Lower leg skin (tissue), 3 donors: ENCODE results near the gene AUTS2.

Experiments used
- POLR2A ChIP-seq, 2 donors: fragments of 450-650 bp; IDR thresholded peaks; one replicate each; pipeline ENCODE4 v1.6.1; 2016 to 2017; ENCODE audit warnings: antibody characterized with exemption in 2 of 2, mild to moderate bottlenecking in 1 of 2, moderate library complexity in 1 of 2
- TF ChIP-seq, protein P1 (sequence below), 3 donors: fragments of 450-650 bp; IDR thresholded peaks; one replicate each; pipeline ENCODE4 v1.5.1; 2016; ENCODE audit warnings: antibody characterized with exemption in 3 of 3, mild to moderate bottlenecking in 3 of 3, moderate library complexity in 2 of 3

DNA sequence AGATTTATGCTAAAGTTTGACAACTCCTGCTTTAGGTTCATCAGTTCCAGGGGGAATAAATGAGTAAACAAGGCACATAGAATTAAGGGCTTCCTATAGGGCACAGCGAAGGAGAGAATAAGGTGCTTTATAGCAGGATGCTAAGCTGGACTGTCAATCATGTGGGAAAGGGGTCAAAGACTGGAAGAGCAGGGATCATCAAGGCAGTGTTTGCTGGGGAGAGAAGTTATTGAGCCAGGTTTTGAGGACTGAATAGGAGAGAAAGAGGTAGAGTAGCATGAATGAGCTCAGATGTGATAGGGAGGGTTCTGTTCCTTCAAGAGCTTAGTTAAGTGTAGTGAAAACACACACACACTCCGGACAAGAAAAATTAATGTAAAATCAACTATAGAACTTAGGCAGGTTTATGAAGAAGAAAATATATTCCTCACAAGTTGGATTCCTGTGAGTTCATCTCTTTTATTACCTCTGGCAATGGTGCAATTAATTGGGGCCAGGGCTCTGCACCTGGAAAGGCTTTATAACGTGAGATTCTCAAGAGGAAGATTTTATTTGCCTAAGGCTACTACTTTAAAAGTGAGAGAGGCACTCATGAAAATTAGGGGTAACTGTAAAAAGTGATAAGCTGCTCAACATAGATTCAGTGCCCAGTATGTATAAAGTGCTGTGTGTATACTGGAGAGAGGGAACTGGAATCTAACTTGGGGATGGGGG, 222.4 kb downstream of the AUTS2 start:
- no peak for TF ChIP-seq POLR2A (IDR thresholded peaks at IDR 0.05)
- TF ChIP-seq, protein P1, sequence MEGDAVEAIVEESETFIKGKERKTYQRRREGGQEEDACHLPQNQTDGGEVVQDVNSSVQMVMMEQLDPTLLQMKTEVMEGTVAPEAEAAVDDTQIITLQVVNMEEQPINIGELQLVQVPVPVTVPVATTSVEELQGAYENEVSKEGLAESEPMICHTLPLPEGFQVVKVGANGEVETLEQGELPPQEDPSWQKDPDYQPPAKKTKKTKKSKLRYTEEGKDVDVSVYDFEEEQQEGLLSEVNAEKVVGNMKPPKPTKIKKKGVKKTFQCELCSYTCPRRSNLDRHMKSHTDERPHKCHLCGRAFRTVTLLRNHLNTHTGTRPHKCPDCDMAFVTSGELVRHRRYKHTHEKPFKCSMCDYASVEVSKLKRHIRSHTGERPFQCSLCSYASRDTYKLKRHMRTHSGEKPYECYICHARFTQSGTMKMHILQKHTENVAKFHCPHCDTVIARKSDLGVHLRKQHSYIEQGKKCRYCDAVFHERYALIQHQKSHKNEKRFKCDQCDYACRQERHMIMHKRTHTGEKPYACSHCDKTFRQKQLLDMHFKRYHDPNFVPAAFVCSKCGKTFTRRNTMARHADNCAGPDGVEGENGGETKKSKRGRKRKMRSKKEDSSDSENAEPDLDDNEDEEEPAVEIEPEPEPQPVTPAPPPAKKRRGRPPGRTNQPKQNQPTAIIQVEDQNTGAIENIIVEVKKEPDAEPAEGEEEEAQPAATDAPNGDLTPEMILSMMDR (IDR thresholded peaks at IDR 0.05): no peak
